HG03565 (cell line): ENCODE results near the gene TRPC4.
"Not testable (repeated sequence)": the region's sequence is repeated elsewhere in the genome, so short reads cannot be mapped to it uniquely, and the experiment has no call there.

Source experiments
- ATAC-seq: cut with Tn5 transposase; IDR thresholded peaks from one replicate; pipeline ENCODE4 v1.9.1; 2021; ENCODE audit warnings: mild to moderate bottlenecking, moderate library complexity; ENCODE audit not compliant: unreplicated experiment

TRPC4 gene

DNA sequence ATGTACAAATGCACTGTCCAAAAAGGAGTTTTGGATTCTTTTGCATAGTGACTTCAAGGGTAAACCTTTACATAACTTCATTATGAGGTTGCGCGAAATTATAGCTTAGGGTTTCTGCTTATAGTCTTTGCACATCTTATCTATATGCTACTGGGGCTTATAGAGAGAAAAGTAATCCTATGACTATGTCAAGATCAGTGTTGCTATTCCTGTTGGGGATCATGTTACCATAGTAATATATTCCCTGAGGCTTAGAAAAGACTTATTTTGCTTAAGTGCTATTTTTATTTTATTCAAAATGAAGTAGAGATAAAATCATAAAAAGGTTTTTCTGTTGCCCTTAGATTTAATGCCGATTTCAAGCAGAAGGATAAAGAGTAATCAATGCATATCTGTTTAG lies 256.3 kb downstream of the TRPC4 start:
- ATAC-seq = no peak

DNA sequence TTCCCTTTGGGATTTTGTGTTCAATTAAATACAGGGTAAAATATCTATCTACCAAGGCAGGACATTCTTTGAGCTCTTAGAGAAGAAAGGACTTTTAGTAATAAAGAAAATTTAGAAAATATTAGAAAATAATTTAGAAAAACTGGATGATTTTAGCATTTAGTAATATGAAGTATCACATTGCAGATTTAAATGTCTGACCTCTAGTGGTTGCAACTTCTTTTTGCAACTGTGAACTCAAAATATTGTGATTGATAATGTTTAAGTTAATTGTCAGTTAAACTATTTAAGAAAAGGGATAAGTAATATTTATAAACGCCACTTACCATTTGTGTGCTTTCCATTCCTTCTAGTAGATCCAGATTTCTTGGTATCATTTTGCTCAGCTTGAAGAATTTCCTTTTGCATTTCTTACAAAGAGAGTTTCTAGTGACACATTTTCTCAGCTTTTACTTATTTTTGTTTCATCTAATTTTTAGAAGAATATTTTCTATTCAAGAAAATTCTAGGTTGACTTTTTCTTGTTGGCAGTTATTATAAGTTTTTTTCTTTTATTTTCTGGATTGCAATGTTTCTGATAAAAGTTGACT lies 260.7 kb downstream of the TRPC4 start:
- ATAC-seq = no peak

DNA sequence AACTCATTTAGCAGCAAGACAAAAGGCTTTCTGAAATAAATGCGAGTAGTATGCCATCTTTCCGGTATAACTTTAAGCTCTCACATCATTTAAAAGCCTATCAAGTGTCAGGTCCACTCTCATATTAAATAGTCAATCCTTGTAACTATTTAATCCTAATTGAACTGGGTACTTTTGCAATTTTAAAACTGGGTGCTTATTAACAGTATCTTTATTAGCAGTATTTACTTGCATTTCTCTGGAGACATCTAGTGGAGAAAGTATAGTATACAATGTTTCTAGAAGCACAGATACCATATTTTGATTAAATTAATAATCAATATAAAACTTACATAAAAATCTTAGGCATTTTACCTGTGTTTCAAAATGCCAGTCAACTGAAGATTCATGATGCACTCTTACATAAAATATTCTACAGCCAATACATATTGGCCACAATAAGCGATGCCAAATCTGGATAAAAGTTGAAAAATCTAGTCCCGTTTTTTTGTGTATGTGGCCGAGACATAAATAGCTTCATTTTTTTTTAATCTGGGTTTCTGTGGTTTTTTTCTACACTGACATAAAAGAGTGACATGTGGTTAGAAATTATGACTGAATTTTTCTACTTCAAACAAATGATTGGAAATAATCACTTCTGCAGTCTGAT lies 266.7 kb downstream of the TRPC4 start:
- ATAC-seq = no peak

DNA sequence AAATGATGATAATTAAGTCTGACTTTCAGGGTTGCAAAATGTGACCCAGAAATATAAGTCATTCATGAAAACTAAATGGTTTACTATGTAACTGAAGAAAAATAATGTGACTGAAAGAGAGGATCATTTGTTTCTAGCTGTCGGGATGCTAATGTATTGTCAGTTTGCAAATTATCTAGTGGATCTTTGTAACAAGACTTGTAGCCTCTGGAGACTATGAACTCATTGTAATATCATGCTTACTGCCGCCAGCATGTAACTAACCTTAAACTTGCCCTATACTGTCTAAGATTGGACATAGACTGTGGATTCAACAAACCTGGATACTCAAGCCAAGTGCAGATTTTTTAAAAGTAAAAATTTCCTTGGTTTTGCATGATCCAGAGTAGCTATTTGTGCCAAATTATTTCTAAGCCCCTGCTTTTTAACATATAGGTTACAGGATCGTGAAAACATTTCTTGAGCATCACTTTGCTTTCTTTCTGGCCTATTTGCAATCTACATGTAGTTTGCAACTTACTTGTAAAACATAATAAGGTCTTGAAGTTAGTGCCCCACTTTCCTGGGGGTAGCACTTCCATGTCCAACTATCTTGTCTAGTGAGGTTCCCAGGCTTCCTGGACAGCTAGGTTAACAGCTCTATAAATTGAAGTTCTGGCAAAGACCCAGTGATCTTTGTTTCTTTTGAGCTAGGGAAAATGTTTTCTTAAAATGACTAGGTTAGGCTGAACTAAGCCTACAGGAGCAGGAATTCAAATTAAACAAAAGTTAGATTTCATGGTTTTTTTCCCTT lies 267.7 kb downstream of the TRPC4 start:
- no peak for ATAC-seq

DNA sequence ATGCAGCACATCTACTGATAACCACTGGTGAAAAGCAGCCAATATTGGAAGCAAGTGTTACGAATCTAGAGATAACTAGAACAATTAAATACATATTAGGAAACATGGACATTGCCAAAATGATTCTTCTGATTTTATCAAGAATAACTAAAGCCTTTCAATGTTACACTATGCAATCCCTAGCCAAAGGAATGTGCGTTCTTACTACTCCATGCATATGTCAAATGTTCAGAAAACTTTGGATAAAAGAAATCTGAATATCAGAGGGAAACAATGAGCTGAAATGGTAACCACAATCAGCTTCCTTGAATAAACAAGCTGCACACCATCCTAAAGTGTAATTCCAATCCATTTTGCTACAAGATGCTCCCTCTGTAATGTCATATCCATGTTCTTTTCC lies 270.1 kb downstream of the TRPC4 start:
- ATAC-seq = no peak

DNA sequence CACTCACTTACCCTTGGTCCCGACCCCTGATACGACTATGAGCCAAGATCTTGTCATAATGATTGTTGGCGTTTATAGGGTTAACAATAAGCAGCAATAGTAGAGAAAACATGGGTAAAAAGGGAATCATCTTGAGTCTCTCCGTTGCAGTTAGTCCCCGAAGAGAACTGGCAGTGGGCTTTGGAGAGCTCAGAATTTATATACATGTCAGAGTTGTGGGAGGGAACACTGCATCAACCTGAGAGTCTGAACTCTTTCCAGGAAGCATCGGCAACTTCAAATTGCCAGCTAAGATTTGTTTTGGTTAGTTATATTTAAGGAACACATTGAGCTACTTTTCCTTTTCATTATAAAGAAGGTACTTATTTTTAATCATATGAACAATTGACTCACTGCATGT lies 271.0 kb downstream of the TRPC4 start, which contains the start of gene POSTN:
TSS of gene POSTN (minus strand) at position 172 of the 400 bp plus-strand sequence. CDS start at position 130, 42 bp downstream.
- no peak for ATAC-seq

DNA sequence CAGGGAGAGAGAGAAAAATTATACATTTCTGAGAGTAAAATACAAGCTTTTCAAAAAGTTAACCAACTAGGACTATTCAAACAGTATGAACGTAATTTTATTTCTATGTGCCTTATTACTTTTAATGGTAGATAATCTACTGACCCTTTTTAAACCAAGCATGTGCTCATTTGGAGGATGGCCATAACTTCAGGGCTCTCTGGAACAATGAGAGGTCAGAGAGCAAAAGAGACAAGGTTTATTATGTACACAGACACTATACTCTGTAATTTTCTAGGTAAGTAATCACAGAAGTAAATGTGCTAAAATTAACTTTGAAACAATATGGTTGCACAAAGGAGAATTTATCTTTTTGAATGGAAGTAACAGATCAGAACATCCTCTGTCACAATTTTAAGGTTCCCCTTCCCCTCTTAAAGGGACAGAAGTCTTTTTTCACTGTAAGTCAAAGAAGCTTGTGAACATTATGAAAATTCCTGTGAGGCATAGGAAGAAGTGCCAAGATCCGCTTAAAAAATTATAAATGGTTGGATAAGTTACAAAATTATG lies 272.0 kb downstream of the TRPC4 start:
- ATAC-seq = no peak

DNA sequence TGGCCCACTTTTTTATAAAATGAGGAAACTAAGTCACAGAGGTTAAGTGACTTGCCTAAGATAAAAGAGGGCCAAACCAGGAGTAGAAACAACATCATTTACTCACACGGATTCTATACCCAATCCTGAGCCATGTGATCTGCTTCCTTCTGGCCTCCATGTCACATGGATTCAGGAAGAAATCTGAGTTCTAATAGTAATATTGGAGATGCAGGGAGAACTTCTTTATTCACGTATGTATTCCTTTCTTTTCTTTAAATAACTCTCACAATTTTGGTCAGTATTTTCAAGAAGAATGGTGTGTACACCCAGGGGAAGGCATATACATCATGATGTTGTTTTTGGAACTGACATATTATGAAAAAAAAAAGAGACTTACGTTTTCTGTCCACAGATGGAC lies 272.8 kb downstream of the TRPC4 start:
- ATAC-seq = no peak

DNA sequence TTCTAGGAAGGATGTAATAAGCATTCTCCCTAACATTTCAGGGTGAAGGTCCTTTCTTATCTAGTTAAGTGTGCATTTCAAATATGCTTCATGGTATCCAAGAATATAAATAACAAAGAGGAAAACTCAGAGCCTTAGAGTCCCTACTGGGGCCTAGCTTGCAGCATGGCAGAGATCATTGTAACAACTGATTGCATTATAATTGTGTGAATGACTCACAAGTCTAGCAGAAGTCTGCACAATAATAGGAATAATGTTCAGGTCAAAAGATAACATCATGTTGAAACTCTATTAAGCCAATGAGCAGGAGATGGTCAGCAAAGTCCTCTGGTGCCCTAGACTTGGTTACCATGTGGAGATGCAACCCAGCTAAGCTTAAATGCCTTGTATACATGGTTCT lies 274.4 kb downstream of the TRPC4 start:
- ATAC-seq = no peak

DNA sequence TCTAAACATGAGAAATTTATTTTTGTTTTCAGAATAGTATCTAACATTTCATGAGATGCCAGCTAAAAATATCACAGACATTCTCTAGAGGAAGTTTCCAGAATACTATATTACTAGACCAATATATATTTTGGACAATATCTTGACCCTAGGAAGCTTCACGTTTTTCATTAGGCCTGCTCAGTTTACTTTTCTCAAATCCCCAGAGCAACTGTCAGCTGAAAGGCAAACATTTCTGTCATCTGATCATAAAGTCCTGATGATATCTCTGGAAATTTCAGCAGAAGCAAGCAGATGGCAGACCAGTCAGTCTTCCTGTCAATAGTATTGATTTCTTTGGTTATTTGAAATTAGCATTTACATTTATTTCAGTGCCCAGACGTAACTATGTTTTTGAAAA lies 275.0 kb downstream of the TRPC4 start:
- ATAC-seq = no peak

DNA sequence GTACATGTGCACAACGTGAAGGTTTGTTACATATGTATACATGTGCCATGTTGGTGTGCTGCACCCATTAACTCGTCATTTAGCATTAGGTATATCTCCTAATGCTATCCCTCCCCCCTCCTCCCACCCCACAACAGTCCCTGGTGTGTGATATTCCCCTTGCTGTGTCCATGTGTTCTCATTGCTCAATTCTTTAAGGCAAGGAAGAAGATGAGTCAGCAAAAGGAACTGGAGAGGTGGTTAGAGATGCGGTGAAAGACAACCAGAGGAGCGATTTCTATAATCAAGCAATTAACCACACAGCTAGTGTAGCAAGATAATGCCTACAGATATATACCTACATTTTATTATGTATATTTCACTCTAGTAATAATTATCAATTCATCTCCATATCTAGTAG lies 280.2 kb downstream of the TRPC4 start:
- ATAC-seq = not testable (repeated sequence)

DNA sequence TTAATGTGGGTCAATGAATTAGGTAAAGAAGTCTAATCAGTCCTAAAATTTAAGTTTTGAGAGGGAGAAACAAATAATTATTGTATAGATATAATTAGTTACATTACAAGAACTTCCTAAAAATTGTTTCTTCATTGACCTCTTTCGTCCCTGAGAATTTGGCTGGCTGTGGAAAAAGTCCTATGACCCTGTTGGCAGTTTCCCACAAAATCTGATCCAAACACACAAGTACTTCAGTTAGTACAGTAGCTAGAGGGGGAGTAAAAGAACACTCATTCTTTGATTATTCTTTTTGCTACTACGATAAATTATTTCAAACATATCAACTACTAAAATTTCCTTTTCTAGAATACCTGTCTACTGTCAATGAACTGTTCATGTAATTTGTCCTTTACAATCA lies 282.3 kb downstream of the TRPC4 start:
- ATAC-seq = no peak
